H1 (cell line): ENCODE data around the gene BRCA1. TPM values are rescaled to one million over a fixed set of nuclear protein-coding genes. Genes with fewer than 3 reads are reported as not detected.
A peak's percentile ranks its signal among the peaks of the same experiment; 100 is the strongest.

Source experiments
- CTCF ChIA-PET: fragments of 300-600 bp; sonication (Branson Sonifier 250); formaldehyde crosslinking; loops from one replicate; lab custom pipeline; 2021; ENCODE audit not compliant: partially characterized antibody; lab: Charles Lee
- POLR2A ChIA-PET: fragments of 300-600 bp; sonication (Branson Sonifier 250); formaldehyde crosslinking; loops from one replicate; lab custom pipeline; 2021; ENCODE audit warnings: inconsistent platforms; ENCODE audit not compliant: partially characterized antibody; lab: Charles Lee
- DNase-seq, 2 experiments: peaks; one replicate each; pipeline versions ENCODE4 v3.0.0 to v3.0.0-alpha.2; 2010 to 2022; ENCODE audit warnings: low spot score in 2 of 2, low read depth in 1 of 2, mixed read lengths in 1 of 2
- FAIRE-seq: peaks from 2 replicates; lab custom pipeline; 2011; peaks lifted over from hg19 to GRCh38; lab: Jason Lieb, UNC
- H2AFZ ChIP-seq: 2 replicates; pipeline ENCODE4 v1.8.1; 2012; ENCODE audit warnings: low read length, inconsistent platforms
- H2AK5ac ChIP-seq: 2 replicates; pipeline ENCODE4 v1.6.1; 2013; ENCODE audit warnings: low read depth, low read length
- H2BK120ac ChIP-seq: replicated peaks from 2 replicates; pipeline ENCODE3; 2013; ENCODE audit warnings: low read depth, low read length, inconsistent platforms
- H2BK12ac ChIP-seq: 2 replicates; pipeline ENCODE4 v1.6.1; 2013; ENCODE audit warnings: low read depth, low read length
- H2BK15ac ChIP-seq: 2 replicates; pipeline ENCODE4 v1.6.1; 2013; ENCODE audit warnings: low read length
- H2BK20ac ChIP-seq: 2 replicates; pipeline ENCODE4 v1.6.1; 2013; ENCODE audit warnings: low read length
- H2BK5ac ChIP-seq: 2 replicates; pipeline ENCODE4 v1.6.1; 2013; ENCODE audit warnings: low read depth, low read length
- H3K14ac ChIP-seq: 2 replicates; pipeline ENCODE4 v1.6.1; 2013; ENCODE audit warnings: inconsistent platforms; ENCODE audit not compliant: insufficient read length
- H3K18ac ChIP-seq: 2 replicates; pipeline ENCODE4 v1.6.1; 2013; ENCODE audit warnings: low read length; ENCODE audit errors: extremely low read depth
- H3K23ac ChIP-seq: 2 replicates; pipeline ENCODE4 v1.6.1; 2013; ENCODE audit warnings: inconsistent platforms; ENCODE audit not compliant: insufficient read length
- H3K23me2 ChIP-seq: 2 replicates; pipeline ENCODE4 v1.6.1; 2013; ENCODE audit warnings: low read depth, low read length
- H3K27ac ChIP-seq: 2 replicates; pipeline ENCODE4 v1.6.1; 2011; ENCODE audit warnings: low read depth, low read length, inconsistent platforms
- H3K27me3 ChIP-seq, 4 experiments: replicated peaks in 1 of 4; 1 replicate in 1 of 4; 2 replicates in 3 of 4; pipeline versions ENCODE4 v1.6.1 to v1.8.1; 2011 to 2013; ENCODE audit warnings: low read length in 3 of 4, mild to moderate bottlenecking in 3 of 4, inconsistent platforms in 2 of 4, mixed read lengths in 2 of 4, moderate library complexity in 1 of 4; ENCODE audit not compliant: control insufficient read depth in 3 of 4, insufficient read depth in 3 of 4; ENCODE audit errors: extremely low read depth in 1 of 4
- H3K36me3 ChIP-seq, 4 experiments: 2 replicates each; pipeline versions ENCODE4 v1.6.1 to v1.8.1; 2011 to 2013; ENCODE audit warnings: mild to moderate bottlenecking in 4 of 4, low read length in 3 of 4, moderate library complexity in 2 of 4, control low read depth in 1 of 4, inconsistent platforms in 1 of 4; ENCODE audit not compliant: insufficient read depth in 4 of 4, control insufficient read depth in 2 of 4
- H3K4ac ChIP-seq: replicated peaks from 2 replicates; pipeline ENCODE3; 2013; ENCODE audit warnings: low read length, low read depth, mixed read lengths, inconsistent platforms; ENCODE audit not compliant: insufficient read length
- H3K4me1 ChIP-seq, 4 experiments: replicated peaks in 1 of 4; 1 replicate in 1 of 4; 2 replicates in 3 of 4; pipeline versions ENCODE4 v1.6.1 to v1.8.1; 2011 to 2013; ENCODE audit warnings: low read length in 3 of 4, inconsistent platforms in 2 of 4, mixed read lengths in 1 of 4; ENCODE audit not compliant: insufficient read depth in 4 of 4, control insufficient read depth in 3 of 4
- H3K4me2 ChIP-seq, 2 experiments: 2 replicates each; pipeline versions ENCODE4 v1.6.1 to v1.8.1; 2011 to 2013; ENCODE audit warnings: low read depth in 2 of 2, low read length in 2 of 2, control low read depth in 1 of 2, inconsistent platforms in 1 of 2, mild to moderate bottlenecking in 1 of 2; ENCODE audit not compliant: insufficient read depth in 1 of 2
- H3K4me3 ChIP-seq, 4 experiments: fragments of 200-600, 300-600 bp in 1 of 4; sonication (generic), shearing (Covaris generic), sonication (Bioruptor Twin) in 1 of 4; 2 replicates each; pipeline versions ENCODE4 v1.5.1 to v1.8.1; 2011 to 2016; ENCODE audit warnings: low read length in 4 of 4, low read depth in 3 of 4, control low read depth in 2 of 4, inconsistent platforms in 2 of 4, mild to moderate bottlenecking in 2 of 4, mixed read lengths in 1 of 4, moderate library complexity in 1 of 4; ENCODE audit not compliant: insufficient read depth in 2 of 4; ENCODE audit errors: extremely low read depth in 1 of 4
- H3K56ac ChIP-seq: replicated peaks from 2 replicates; pipeline ENCODE3; 2013; ENCODE audit warnings: low read depth, mild to moderate bottlenecking, mixed read lengths, low read length, inconsistent platforms; ENCODE audit not compliant: insufficient read length
- H3K79me1 ChIP-seq: 2 replicates; pipeline ENCODE4 v1.6.1; 2013; ENCODE audit warnings: low read depth, low read length, control low read depth
- H3K79me2 ChIP-seq, 2 experiments: 2 replicates each; pipeline versions ENCODE4 v1.6.1 to v1.8.1; 2012 to 2013; ENCODE audit warnings: low read length in 2 of 2, mild to moderate bottlenecking in 2 of 2, inconsistent platforms in 1 of 2; ENCODE audit not compliant: insufficient read depth in 2 of 2, control insufficient read depth in 1 of 2
- H3K9ac ChIP-seq, 4 experiments: replicated peaks in 1 of 4; 1 replicate in 1 of 4; 2 replicates in 3 of 4; pipeline versions ENCODE4 v1.6.1 to v1.8.1; 2011 to 2013; ENCODE audit warnings: low read depth in 3 of 4, low read length in 3 of 4, control low read depth in 2 of 4, mild to moderate bottlenecking in 2 of 4, moderate library complexity in 2 of 4, inconsistent platforms in 1 of 4; ENCODE audit errors: extremely low read depth in 1 of 4
- H3K9me3 ChIP-seq, 2 experiments: 2 replicates each; pipeline versions ENCODE4 v1.6.1 to v1.8.1; 2012 to 2013; ENCODE audit warnings: mild to moderate bottlenecking in 2 of 2, moderate library complexity in 2 of 2, control low read depth in 1 of 2, inconsistent platforms in 1 of 2, low read depth in 1 of 2, low read length in 1 of 2, mixed read lengths in 1 of 2; ENCODE audit not compliant: insufficient read depth in 2 of 2
- H4K20me1 ChIP-seq, 2 experiments: replicated peaks in 1 of 2; 2 replicates each; pipeline versions ENCODE3 to v1.8.1; 2011 to 2013; ENCODE audit warnings: inconsistent platforms in 2 of 2, low read length in 2 of 2, mild to moderate bottlenecking in 1 of 2; ENCODE audit not compliant: insufficient read depth in 2 of 2, control insufficient read depth in 1 of 2
- H4K5ac ChIP-seq: 2 replicates; pipeline ENCODE4 v1.6.1; 2013; ENCODE audit warnings: low read length, low read depth, mixed read lengths, inconsistent platforms; ENCODE audit not compliant: insufficient read length
- H4K8ac ChIP-seq: 2 replicates; pipeline ENCODE4 v1.8.0; 2013; ENCODE audit warnings: mild to moderate bottlenecking, moderate library complexity, low read length, inconsistent platforms; ENCODE audit not compliant: insufficient read depth; ENCODE audit errors: extremely low read depth
- H4K91ac ChIP-seq: replicated peaks from 2 replicates; pipeline ENCODE3; 2013; ENCODE audit warnings: low read length, mixed read lengths, inconsistent platforms; ENCODE audit not compliant: insufficient read length
- CEBPB ChIP-seq: IDR thresholded peaks from 2 replicates; pipeline ENCODE4 v1.6.1; 2012; ENCODE audit warnings: low read depth, low read length
- KDM4A ChIP-seq: IDR thresholded peaks from one replicate; pipeline ENCODE4 v1.7.1; 2012; ENCODE audit warnings: low read depth, mild to moderate bottlenecking, moderate library complexity, low read length, inconsistent platforms; ENCODE audit not compliant: severe bottlenecking
- RXRA ChIP-seq: IDR thresholded peaks from 2 replicates; pipeline ENCODE4 v1.6.1; 2011; ENCODE audit warnings: low read depth, mild to moderate bottlenecking, low read length, moderate library complexity; ENCODE audit not compliant: insufficient read depth
- SIN3A ChIP-seq, 2 experiments: IDR thresholded peaks in 1 of 2; conservative IDR thresholded peaks in 1 of 2; 2 replicates each; pipeline ENCODE4 v1.6.1; 2011 to 2012; ENCODE audit warnings: low read length in 2 of 2, improper control_type of control experiment in 1 of 2, low read depth in 1 of 2, mild to moderate bottlenecking in 1 of 2
- WGBS, 2 experiments: shearing (Covaris generic) in 1 of 2; methylation state at CpG; one replicate each; pipeline versions ENCODE4 v1.1.6 to v1.1.7; 2013 to 2015; ENCODE audit warnings: low lambda C conversion rate in 2 of 2, mixed read lengths in 2 of 2, inconsistent platforms in 1 of 2, low coverage in 1 of 2, missing lambda C conversion rate in 1 of 2; ENCODE audit not compliant: insufficient replicate concordance in 2 of 2, insufficient coverage in 1 of 2, insufficient read length in 1 of 2; ENCODE audit errors: extremely low coverage in 1 of 2, missing lambda C conversion rate in 1 of 2; 5-methylcytosine and 5-hydroxymethylcytosine counted together
- polyA plus RNA-seq, 7 experiments: library from polyadenylated mRNA; depleted of rRNA in 3 of 7; stranded (reverse) in 5 of 7; unstranded in 2 of 7; fragments of >200 nt in 5 of 7; fragments of 200-250 nt in 2 of 7; gene quantifications; 1 replicate in 5 of 7; 2 replicates in 1 of 7; 4 replicates in 1 of 7; pipeline versions ENCODE4 v1.2.1 to v1.2.3, GENCODE V29; 2011 to 2013; ENCODE audit warnings: missing spikeins in 2 of 7, mixed read lengths in 2 of 7
- total RNA-seq: library from RNA; stranded (reverse); fragmentation: NEBNext Ultra II Directional; extraction: Animal tissue kit (Norgen Biotek cat#: 25700); gene quantifications from 2 replicates; pipeline ENCODE4 v1.2.1, GENCODE V29; 2021

The BRCA1 gene
- total and polyA plus RNA-seq, 2 of the 8 experiments (the other 6 are each of a cell fraction or from before 2014, with no cell fraction given) = 30.7 to 39.2 TPM

GRCh38 chr17:42997984-42998938 is 126.9 kb downstream of the BRCA1 start, which contains the start of gene RPL27:
RPL27 (plus strand) TSS chr17:42998419; CDS start chr17:42998751, 332 bp downstream.
- peaks cover 3 to 12% (median 4%) of the 10 kb centered on the region in 4 experiments; a peak in 6 of 7 replicates for H3K4me1 ChIP-seq
- peak; percentile 93 to 99 for DNase-seq
- H2BK5ac ChIP-seq = peak within 1 kb of the TSS; percentile 97
- H3K79me1 ChIP-seq = peaks cover 2% of the 10 kb centered on the region; the same call in 1 of the 2 replicates
- H2BK15ac ChIP-seq = no peak within 1 kb of the TSS
- H3K4me3 ChIP-seq = peak within 1 kb of the TSS; percentile 83 to 100 (median 91)
- peak within 1 kb of the TSS; percentile 86 for H4K91ac ChIP-seq
- peak; percentile 84 for FAIRE-seq
- peak within 1 kb of the TSS; percentile 84 for H2AK5ac ChIP-seq
- H2BK120ac ChIP-seq = no peak within 1 kb of the TSS
- H4K20me1 ChIP-seq = peaks cover 4 to 6% of the 10 kb centered on the region in 2 experiments
- no peak within 1 kb of the TSS for H3K14ac ChIP-seq
- peaks cover 15 to 38% (median 31%) of the 10 kb centered on the region in 4 experiments for H3K36me3 ChIP-seq
- H3K9me3 ChIP-seq = no peaks in the 10 kb centered on the region
- ChIA-PET POLR2A (interaction anchor here (0.6 to 8.2 kb wide), 66 partner anchors 9 to 1200 kb away, joined by 3 to 123 read pairs (median 4); partner anchors contain the start of genes AARSD1, BECN1, BRCA1 and IFI35), CTCF (interaction anchor here (0.6 to 2.7 kb wide), 26 partner anchors 9 to 218 kb away, joined by 3 to 20 read pairs (median 4); partner anchors contain the start of genes IFI35, PTGES3L and WNK4)
- peak within 1 kb of the TSS; percentile 93 to 98 (median 96) for H3K9ac ChIP-seq
- H3K56ac ChIP-seq = peak within 1 kb of the TSS; percentile 77
- peak within 1 kb of the TSS; percentile 30 for H4K5ac ChIP-seq
- no peak within 1 kb of the TSS for H2BK20ac ChIP-seq
- H2AFZ ChIP-seq = peak within 1 kb of the TSS; percentile 5; the same call in 1 of the 2 replicates
- H3K79me2 ChIP-seq = peaks cover 11 to 20% of the 10 kb centered on the region in 2 experiments
- H4K8ac ChIP-seq = peak within 1 kb of the TSS; percentile 98
- peak within 1 kb of the TSS; percentile 62; the same call in 1 of the 2 replicates for H3K18ac ChIP-seq
- 2% methylated on average over 37 of the region's 49 CpGs; no CpG with 5 or more reads in 1 of the 2 experiments for WGBS, 2 experiments
- peak within 1 kb of the TSS; percentile 70 for H3K4ac ChIP-seq
- peaks cover 7% of the 10 kb centered on the region for H3K23me2 ChIP-seq
- no peak within 1 kb of the TSS for H2BK12ac ChIP-seq
- H3K27ac ChIP-seq = peak within 1 kb of the TSS; percentile 84
- no peaks in the 10 kb centered on the region for H3K27me3 ChIP-seq
- H3K4me2 ChIP-seq = peak within 1 kb of the TSS; percentile 84 to 96
- H3K23ac ChIP-seq = no peak within 1 kb of the TSS
- TF ChIP-seq SIN3A (conservative IDR thresholded peaks at IDR 0.05 in 1 of 2, IDR thresholded peaks at IDR 0.05 in 1 of 2; ENCODE audit: low read depth in 1 of 2, low read length in 2 of 2) = peak; percentile 45 to 91; a peak in 3 of 4 replicates
- 0 out of 2 replicates have a peak, but pooled peaks have one; percentile 24 for TF ChIP-seq RXRA
- TF ChIP-seq CEBPB = no peak
- no peak for TF ChIP-seq KDM4A
